Lower leg skin (tissue), 3 donors: ENCODE data around the gene UST.
"Not testable (repeated sequence)": the region's sequence is repeated elsewhere in the genome, so short reads cannot be mapped to it uniquely, and the experiment has no call there.

Source experiments
- CTCF ChIP-seq, 3 donors: fragments of 450-650 bp; IDR thresholded peaks; one replicate each; pipeline ENCODE4 v1.5.1; 2016; ENCODE audit warnings: antibody characterized with exemption in 3 of 3, mild to moderate bottlenecking in 3 of 3, moderate library complexity in 2 of 3
- POLR2A ChIP-seq, 2 donors: fragments of 450-650 bp; IDR thresholded peaks; one replicate each; pipeline ENCODE4 v1.6.1; 2016 to 2017; ENCODE audit warnings: antibody characterized with exemption in 2 of 2, mild to moderate bottlenecking in 1 of 2, moderate library complexity in 1 of 2

GRCh38 chr6:148849449-148849848, 102.6 kb downstream of the UST start:
- TF ChIP-seq CTCF, POLR2A (IDR thresholded peaks at IDR 0.05): not testable (repeated sequence)
